ENCODE measurements around the gene TNFRSF14.

GRCh38 chr1:2605509-2606395 lies 49.6 kb downstream of the TNFRSF14 start:
- TF ChIP-seq CTCF (IDR thresholded peaks at IDR 0.05) (no peak), EZH2 (IDR thresholded peaks at IDR 0.05; ENCODE audit: borderline replicate concordance, insufficient read depth, low read depth, low read length, poor library complexity, severe bottlenecking) (no peak)

Data from B cell (primary cell).